ENCODE results near the gene IRAK2.
"Not testable (repeated sequence)": the region's sequence is repeated elsewhere in the genome, so short reads cannot be mapped to it uniquely, and the experiment has no call there.

Gene IRAK2

DNA sequence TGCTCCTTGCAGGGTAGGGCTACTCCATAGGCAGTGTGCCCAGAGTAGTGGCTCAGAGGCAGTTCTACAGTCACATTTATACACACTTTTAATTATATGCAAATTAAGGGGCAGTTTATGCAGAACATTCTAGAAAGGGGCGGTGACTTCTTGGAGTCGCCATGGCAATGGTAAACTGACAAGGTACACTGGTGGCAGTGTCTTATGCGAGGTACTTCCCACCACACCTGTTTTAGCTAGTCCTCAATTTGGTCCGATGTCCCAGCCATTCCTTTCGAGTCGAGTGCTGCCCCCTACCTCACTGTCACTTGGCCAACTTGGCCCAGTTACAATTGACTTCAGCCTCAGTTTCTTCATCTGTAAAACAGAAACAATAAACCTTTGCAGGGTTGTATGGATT lies 3.8 kb upstream of the IRAK2 start:
- no peak for DNase-seq (ENCODE audit: low read depth in 2 of 2)

DNA sequence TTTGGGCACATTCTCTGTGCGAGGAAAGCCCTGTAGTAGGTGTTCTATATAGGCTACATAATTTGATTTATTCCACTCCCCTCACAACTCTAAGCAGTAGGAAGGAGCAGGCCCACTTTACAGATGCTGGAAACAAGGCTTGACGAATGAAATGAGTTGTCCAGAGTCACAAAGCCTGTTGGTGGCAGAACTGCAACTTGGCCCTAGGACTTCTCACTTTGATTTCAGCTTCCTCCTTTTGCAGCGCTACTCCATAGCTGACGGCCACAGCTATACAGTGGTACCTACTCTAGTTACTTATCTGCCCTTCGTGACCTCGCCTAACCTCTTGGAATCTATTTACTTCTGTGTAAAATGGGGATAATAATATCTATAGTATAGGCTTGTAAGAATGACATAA lies 2.5 kb upstream of the IRAK2 start:
- DNase-seq (ENCODE audit: low read depth in 2 of 2), result no peak

- not testable (repeated sequence) for DNase-seq (ENCODE audit: low read depth in 2 of 2)
These were observed 546 bp upstream of the IRAK2 start for GRCh38 chr3:10164201-10164545.

DNA sequence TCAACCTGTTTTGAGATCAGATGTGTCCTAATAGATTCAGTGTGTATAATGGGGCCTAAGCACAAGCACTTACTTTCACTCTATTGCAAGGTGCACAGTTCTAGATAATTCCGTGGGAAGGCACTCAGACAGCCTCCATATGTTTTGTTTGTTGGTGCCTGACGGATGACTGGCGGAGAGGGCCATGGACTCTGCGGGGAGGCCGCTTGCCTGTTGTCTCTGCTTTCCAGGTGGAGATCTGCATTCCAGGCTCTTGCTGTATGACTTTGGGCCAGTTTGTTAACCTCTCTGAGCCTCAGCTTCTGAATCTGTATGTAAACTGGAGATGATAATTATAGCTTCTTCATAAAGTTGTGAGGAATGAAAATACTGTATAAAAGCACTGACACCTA lies 1.5 kb downstream of the IRAK2 start:
- DNase-seq (ENCODE audit: low read depth in 2 of 2), result no peak

DNA sequence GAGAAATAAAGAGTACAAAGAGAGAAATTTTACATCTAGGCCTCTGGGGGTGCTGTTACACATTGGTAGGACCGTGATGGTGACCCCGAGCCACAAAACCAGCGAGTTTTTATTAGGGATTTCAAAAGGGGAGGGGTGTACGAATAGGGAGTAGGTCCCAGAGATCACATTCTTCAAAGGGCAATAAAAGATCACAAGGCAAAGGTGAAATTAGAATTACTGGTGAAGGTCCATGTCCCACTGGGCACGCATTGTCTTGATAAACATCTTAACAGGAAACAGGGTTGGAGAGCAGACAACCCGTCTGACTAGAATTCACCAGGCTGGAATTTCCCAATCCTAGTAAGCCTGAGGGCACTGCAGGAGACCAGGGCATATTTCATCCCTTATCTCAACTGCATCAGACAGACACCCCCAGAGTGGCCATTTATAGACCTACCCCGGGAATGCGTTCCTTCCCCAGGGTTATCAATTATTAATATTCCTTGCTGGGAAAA lies 4.3 kb downstream of the IRAK2 start:
- DNase-seq (ENCODE audit: low read depth in 2 of 2), result no peak

DNA sequence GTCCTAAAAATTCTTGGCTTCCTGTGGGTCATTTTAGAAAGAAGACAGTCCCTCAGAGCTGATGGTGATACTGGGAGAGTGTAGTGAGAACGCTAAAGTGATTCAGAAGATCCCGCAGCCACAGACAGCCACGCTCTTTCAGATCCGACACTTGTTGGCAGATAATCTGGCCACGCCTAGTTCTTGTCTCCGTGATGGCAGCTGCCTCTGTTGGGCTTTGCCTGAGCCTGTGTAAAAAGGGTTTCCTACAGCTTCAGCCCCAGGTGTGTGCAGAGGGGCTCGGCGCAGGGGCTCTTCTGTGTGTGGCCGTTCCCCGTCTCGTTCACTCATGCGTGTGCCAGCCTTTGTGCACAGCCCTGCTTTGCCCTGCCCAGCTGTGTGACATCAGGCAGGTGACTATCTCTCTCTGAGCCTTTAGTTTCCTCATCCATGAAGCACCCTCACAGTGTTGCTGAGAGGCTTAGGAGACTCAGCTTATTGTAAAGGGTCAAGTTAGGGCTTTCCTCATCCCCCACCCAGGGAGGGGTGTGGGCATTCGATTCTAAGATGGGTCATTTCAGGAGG lies 6.3 kb downstream of the IRAK2 start:
- no peak for DNase-seq (ENCODE audit: low read depth in 2 of 2)

DNA sequence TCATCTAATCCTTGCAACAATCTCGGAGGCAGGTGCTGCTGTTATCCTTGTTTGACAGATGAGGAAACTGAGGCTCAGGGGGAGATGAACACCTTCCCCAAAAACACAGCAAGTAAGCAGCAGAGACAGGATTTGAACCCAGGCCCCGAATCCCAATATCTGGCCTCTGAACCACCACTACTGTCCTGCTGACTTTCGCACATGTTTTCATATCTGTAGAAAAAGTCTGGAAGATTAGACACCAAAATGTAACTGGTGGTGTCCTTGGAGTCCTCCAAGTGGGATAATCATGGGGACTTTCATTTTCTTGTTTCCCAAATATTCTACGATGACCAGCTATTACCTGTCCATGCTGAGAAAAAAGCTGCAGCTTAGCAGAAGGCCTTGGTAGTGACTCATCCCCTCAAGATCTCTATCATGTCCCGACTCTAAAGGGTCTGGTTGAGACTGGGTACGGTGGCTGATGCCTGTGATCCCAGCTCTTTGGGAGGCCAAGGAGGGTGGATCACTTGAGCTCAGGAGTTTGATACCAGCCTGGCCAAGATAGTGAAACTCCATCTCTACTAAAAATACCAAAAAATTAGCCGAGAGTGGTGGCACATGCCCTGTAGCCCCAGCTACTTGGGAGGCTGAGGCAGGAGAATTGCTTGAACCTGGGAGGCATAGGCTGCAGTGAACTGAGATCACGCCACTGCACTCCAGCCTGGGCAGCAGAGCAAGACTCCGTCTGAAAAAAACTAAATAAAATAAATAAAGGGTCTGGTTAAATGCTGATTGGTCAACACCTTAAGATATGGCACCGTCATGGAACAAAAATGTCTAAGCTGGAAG lies 8.6 kb downstream of the IRAK2 start:
- no peak for DNase-seq (ENCODE audit: low read depth in 2 of 2)

- DNase-seq (ENCODE audit: low read depth in 2 of 2), result no peak
These were observed 9.3 kb downstream of the IRAK2 start for GRCh38 chr3:10173926-10174435.

DNA sequence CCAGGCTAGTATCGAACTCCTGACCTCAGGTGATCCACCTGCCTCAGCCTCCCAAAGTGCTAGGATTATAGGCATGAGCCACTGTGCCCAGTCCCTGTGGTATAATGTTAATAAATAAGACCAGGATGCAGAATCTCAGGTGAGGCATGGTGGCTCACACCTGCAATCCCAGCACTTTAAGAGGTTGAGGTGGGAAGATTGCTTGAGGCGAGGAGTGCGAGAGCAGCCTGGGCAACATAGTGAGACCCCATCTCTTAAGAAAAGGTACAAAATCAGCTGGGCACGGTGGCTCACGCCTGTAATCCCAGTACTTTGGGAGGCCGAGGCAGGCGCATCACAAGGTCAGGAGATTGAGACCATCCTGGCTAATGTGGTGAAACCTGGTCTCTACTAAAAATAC lies 10.6 kb downstream of the IRAK2 start:
- not testable (repeated sequence) for DNase-seq (ENCODE audit: low read depth in 2 of 2)

DNA sequence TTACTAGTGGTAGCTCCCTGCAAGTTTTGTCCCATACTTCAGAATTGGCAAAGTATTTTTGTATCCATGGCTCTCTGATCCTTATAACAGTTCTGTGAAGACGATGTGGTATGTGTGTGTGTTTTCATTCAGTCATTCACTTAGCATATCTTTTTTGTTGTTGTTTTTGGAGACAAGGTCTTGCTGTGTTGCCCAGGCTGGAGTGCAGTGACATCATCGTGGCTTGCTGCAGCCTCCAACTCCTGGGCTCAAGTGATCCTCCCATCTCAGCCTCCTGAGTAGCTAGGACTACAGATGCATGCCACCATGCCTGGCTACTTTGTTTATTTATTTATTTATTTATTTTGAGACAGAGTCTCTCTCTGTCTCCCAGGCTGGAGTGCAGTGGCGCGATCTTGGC lies 11.4 kb downstream of the IRAK2 start:
- not testable (repeated sequence) for DNase-seq (ENCODE audit: low read depth in 2 of 2)

- DNase-seq (ENCODE audit: low read depth in 2 of 2), result no peak
These were observed 13.0 kb downstream of the IRAK2 start for GRCh38 chr3:10177737-10178136.

DNA sequence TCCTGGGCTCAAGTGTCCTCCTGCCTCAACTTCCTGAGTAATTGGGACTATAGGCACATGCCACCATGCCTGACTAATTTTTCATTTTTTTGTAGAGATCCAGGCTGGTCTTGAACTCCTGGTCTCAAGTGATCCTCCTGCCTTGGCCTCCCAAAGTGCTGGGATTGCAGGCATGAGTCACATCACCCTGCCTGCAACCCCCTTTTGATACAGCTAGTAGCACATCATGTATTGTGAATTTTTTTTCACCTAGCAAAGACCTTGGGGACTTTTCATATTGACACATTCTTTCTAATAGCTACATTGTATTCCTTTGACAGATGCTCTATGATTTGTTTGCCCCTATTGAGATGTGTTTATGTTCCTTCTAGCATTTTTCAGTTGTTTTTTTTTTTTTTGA lies 14.2 kb downstream of the IRAK2 start:
- DNase-seq (ENCODE audit: low read depth in 2 of 2), result no peak

GRCh38 chr3:10180289-10180688 lies 15.6 kb downstream of the IRAK2 start:
- DNase-seq (ENCODE audit: low read depth in 2 of 2), result no peak

DNA sequence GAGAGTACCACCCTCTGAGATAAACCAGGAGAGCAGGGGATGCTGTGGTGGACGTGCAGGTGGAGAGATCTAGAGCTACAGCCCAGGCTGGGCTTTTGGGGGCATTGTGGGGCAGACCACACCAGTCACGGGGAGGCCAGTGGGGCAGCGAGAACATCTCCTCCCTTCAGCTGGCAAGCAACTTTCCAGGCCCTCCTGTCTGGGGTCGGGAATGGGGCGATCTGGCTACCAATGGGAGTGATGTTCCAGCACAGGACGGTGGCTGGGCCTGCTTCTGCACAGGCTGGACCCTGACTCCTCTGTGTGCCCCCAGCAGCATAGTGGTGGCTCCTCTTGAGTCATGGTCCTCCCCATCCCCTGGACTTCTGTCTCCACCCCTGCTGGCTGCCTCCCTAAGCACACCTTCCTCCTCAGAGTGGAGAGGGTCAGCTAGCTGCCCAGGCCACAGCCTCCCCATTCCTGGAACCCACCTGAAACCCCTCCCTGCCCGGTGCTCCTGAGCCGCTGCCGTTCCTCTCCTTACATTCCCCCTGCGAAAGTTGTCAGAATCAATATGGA lies 16.1 kb downstream of the IRAK2 start:
- DNase-seq (ENCODE audit: low read depth in 2 of 2), result no peak

DNA sequence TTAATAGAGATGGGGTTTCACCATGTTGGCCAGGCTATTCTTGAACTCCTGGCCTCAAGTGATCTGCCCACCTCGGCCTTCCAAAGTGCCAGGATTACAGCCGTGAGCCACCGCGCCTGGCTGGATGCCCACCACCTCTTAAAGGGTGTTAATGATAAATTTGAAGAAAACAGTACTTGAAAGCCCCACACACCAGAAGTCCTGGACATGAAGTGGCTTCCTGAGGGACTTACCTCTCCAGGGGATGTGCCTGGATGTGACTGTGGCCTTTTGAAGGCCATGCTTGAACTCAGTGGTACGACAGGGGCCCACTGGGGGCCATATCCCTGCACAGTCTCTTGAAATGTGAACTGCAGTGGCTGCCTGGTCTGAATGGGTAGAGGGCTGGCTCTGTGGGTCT lies 18.2 kb downstream of the IRAK2 start:
- no peak for DNase-seq (ENCODE audit: low read depth in 2 of 2)

GRCh38 chr3:10184250-10184649 lies 19.5 kb downstream of the IRAK2 start:
- DNase-seq (ENCODE audit: low read depth in 2 of 2), result no peak

GRCh38 chr3:10185804-10186762 lies 21.4 kb downstream of the IRAK2 start:
- DNase-seq (ENCODE audit: low read depth in 2 of 2), result no peak

- DNase-seq (ENCODE audit: low read depth in 2 of 2), result no peak
These were observed 22.7 kb downstream of the IRAK2 start for GRCh38 chr3:10187290-10187876.

- no peak for DNase-seq (ENCODE audit: low read depth in 2 of 2)
These were observed 23.2 kb downstream of the IRAK2 start for GRCh38 chr3:10187944-10188343.

DNA sequence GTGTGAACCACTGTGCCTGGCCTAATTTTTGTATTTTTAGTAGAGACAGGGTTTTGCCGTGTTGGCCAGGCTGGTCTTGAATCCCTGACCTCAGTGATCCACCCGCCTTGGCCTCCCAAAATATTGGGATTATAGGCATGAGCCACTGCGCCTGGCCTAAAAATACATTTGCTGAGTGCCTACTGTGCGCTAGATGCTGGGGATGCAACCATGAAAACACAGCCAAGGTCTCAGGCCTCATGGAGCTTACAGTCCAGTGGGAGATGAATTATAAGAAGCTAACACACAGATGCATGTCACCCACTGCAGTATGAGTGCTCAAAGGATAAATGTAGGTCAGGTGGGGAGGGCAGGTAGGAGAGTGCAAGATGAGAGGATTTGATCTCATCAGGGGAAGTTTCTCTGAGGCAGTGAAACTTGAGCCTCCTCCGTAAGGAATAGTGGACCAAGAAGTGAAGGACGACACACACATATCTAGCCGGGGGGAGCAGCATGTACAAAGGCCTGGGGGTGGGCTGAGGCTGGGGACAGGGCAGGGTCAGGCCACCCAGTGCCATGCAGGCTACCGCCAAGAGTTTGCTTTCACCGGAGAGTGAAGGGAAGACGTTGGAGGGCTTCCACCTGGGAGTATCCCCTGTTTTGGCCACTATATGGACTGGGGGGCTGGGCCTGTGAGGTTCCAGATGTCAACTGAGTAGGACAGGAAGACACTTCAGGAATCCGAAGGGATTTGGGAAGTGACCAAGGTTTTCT lies 24.3 kb downstream of the IRAK2 start:
- DNase-seq (ENCODE audit: low read depth in 2 of 2), result no peak
